DND-41 (cell line): ENCODE data around the gene TMED1.

ENCODE experiments used
- ATAC-seq: fragments of 200-7000 bp; cut with Tn5 transposase; 3 replicates; pipeline ENCODE4 v1.9.1; 2021; ENCODE audit warnings: low read depth; ENCODE audit not compliant: insufficient read depth
- DNase-seq: peaks from one replicate; pipeline ENCODE4 v3.0.0-alpha.2; 2020
- H2AFZ ChIP-seq: 2 replicates; pipeline ENCODE4 v1.6.0; 2012; ENCODE audit warnings: low read depth, low read length
- H3K27ac ChIP-seq: 2 replicates; pipeline ENCODE4 v1.5.1; 2012; ENCODE audit warnings: low read length, inconsistent platforms
- H3K27me3 ChIP-seq: fragments of 200-600 bp; sonication (generic); 2 replicates; pipeline ENCODE4 v1.6.0; 2012; ENCODE audit warnings: low read length, mild to moderate bottlenecking, inconsistent platforms; ENCODE audit not compliant: insufficient read depth, poor library complexity
- H3K36me3 ChIP-seq: 2 replicates; pipeline ENCODE4 v1.5.1; 2012; ENCODE audit warnings: low read length, inconsistent platforms; ENCODE audit not compliant: insufficient read depth
- H3K4me1 ChIP-seq: 2 replicates; pipeline ENCODE4 v1.5.1; 2012; ENCODE audit warnings: mild to moderate bottlenecking, low read length; ENCODE audit not compliant: insufficient read depth
- H3K4me2 ChIP-seq: 2 replicates; pipeline ENCODE4 v1.6.0; 2012; ENCODE audit warnings: mild to moderate bottlenecking, moderate library complexity, low read length, inconsistent platforms; ENCODE audit not compliant: insufficient read depth
- H3K4me3 ChIP-seq, 2 experiments: fragments of 200-600 bp in 1 of 2; shearing (Covaris generic) in 1 of 2; 2 replicates each; pipeline ENCODE4 v1.5.1; 2012 to 2016; ENCODE audit warnings: inconsistent platforms in 2 of 2, low read length in 2 of 2, mild to moderate bottlenecking in 2 of 2, low read depth in 1 of 2, moderate library complexity in 1 of 2
- H3K79me2 ChIP-seq: 2 replicates; pipeline ENCODE4 v1.6.0; 2012; ENCODE audit warnings: low read length, inconsistent platforms; ENCODE audit not compliant: insufficient read depth
- H3K9ac ChIP-seq: 2 replicates; pipeline ENCODE4 v1.6.0; 2012; ENCODE audit warnings: low read depth, mild to moderate bottlenecking, inconsistent platforms, low read length, moderate library complexity
- H3K9me3 ChIP-seq: 2 replicates; pipeline ENCODE4 v1.5.1; 2012; ENCODE audit warnings: low read length, moderate library complexity, mild to moderate bottlenecking, inconsistent platforms; ENCODE audit not compliant: insufficient read depth, severe bottlenecking
- H4K20me1 ChIP-seq: 2 replicates; pipeline ENCODE4 v1.6.0; 2012; ENCODE audit warnings: low read length; ENCODE audit not compliant: insufficient read depth
- EZH2 ChIP-seq: IDR thresholded peaks from 3 replicates; pipeline ENCODE4 v1.6.1; 2012; ENCODE audit warnings: borderline replicate concordance, low read depth, mild to moderate bottlenecking, moderate library complexity, low read length, inconsistent platforms; ENCODE audit not compliant: severe bottlenecking
- TF ChIP-seq, protein P1 (sequence below): IDR thresholded peaks from 2 replicates; pipeline ENCODE4 v1.5.1; 2012; ENCODE audit warnings: borderline replicate concordance, low read length, moderate library complexity, mild to moderate bottlenecking; ENCODE audit not compliant: poor library complexity, severe bottlenecking; ENCODE audit errors: extremely low read depth

Gene TMED1

DNA sequence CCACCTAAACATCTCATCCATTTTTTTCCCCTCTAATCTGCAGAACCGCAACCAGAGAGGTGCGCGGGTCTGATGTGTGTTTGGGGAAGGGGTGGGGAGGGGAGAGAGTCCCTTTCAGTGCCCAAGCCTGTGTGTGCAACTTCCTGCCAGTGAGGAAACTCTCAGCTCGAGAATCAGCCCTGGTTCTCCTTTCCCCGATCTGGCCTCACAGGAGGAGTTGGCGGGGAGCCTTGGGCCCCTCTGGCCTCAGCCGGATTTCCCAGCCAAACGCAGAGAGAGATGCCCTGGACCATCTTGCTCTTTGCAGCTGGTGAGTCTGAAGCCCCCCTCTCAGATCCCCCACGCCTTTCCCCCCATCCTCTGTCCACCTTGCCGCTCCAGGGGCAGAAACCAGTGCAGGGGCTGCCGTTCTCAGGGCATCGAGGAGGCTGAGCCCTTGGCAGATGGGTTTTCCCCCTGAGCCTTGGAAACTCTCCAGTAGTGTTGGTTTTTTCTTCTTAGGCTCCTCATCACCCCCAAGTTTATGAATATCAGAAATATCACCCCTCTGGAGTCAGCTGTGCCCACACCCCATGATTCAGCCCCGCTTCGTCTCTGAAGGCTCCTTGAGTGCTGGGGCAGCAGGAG lies 12.3 kb upstream of the TMED1 start, which contains the start of gene C19orf38:
Gene C19orf38 (plus strand): TSS at position 186 of the 627 bp plus-strand sequence. CDS start 94 bp downstream, at position 280.
- Histone ChIP-seq H3K27me3 (no peaks in the 10 kb centered on the region), H4K20me1 (no peaks in the 10 kb centered on the region), H3K36me3 (no peaks in the 10 kb centered on the region), H3K9ac (no peak within 1 kb of the TSS), H3K79me2 (no peaks in the 10 kb centered on the region), H2AFZ (no peak within 1 kb of the TSS), H3K27ac (no peak within 1 kb of the TSS), H3K4me3 (no peak within 1 kb of the TSS), H3K4me2 (no peak within 1 kb of the TSS), H3K4me1 (no peaks in the 10 kb centered on the region), H3K9me3 (peaks cover 8% of the 10 kb centered on the region)
- ATAC-seq = no peak
- DNase-seq = no peak
- TF ChIP-seq, protein P1, sequence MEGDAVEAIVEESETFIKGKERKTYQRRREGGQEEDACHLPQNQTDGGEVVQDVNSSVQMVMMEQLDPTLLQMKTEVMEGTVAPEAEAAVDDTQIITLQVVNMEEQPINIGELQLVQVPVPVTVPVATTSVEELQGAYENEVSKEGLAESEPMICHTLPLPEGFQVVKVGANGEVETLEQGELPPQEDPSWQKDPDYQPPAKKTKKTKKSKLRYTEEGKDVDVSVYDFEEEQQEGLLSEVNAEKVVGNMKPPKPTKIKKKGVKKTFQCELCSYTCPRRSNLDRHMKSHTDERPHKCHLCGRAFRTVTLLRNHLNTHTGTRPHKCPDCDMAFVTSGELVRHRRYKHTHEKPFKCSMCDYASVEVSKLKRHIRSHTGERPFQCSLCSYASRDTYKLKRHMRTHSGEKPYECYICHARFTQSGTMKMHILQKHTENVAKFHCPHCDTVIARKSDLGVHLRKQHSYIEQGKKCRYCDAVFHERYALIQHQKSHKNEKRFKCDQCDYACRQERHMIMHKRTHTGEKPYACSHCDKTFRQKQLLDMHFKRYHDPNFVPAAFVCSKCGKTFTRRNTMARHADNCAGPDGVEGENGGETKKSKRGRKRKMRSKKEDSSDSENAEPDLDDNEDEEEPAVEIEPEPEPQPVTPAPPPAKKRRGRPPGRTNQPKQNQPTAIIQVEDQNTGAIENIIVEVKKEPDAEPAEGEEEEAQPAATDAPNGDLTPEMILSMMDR = no peak
- TF ChIP-seq EZH2 = no peak

GRCh38 chr19:10846500-10847202 lies 10.6 kb upstream of the TMED1 start:
- no peak for ATAC-seq
- DNase-seq = no peak

DNA sequence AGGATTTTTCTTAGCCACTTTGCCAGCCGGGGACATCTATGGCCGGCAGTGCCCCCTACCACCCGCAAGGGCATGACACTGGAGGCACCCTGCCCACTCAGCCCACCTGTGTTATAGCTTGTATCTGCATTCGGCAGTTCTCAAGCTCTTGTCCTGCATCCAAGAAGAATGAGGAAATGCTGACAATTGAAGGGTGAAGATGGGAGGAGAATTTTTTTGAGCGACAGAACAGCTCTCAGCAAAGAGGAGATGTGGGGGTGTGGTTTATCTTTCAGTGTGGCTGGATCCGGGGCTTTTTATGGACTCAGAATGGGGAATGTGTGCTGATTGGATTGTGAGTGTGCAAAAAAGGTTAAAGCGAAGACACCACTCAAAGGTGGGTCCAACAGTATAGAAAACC lies 6.8 kb upstream of the TMED1 start:
- no peak overlapping the region for H3K4me2 ChIP-seq
- no peaks in the 10 kb centered on the region for H3K4me1 ChIP-seq
- H2AFZ ChIP-seq = no peak overlapping the region
- TF ChIP-seq, protein P1 = no peak
- TF ChIP-seq EZH2 = no peak
- H3K27me3 ChIP-seq = no peaks in the 10 kb centered on the region
- no peak overlapping the region for H3K27ac ChIP-seq
- H4K20me1 ChIP-seq = no peaks in the 10 kb centered on the region
- no peaks in the 10 kb centered on the region for H3K36me3 ChIP-seq
- H3K9ac ChIP-seq = no peak overlapping the region
- no peaks in the 10 kb centered on the region for H3K79me2 ChIP-seq
- ATAC-seq (no peak), DNase-seq (no peak)
- no peak overlapping the region for H3K4me3 ChIP-seq
- peaks cover 8% of the 10 kb centered on the region for H3K9me3 ChIP-seq

More at GRCh38 chr19:10846500-10847202, 10.6 kb upstream of the TMED1 start:
- H3K9ac ChIP-seq = no peak overlapping the region
- H3K4me1 ChIP-seq = no peaks in the 10 kb centered on the region
- H3K27ac ChIP-seq = no peak overlapping the region
- no peaks in the 10 kb centered on the region for H3K27me3 ChIP-seq
- no peaks in the 10 kb centered on the region for H3K36me3 ChIP-seq
- no peaks in the 10 kb centered on the region for H3K79me2 ChIP-seq
- H4K20me1 ChIP-seq = no peaks in the 10 kb centered on the region
- no peak overlapping the region for H3K4me3 ChIP-seq
- TF ChIP-seq, protein P1 = no peak
- TF ChIP-seq EZH2 = no peak
- peaks cover 8% of the 10 kb centered on the region for H3K9me3 ChIP-seq
- no peak overlapping the region for H3K4me2 ChIP-seq
- H2AFZ ChIP-seq = no peak overlapping the region
